RWPE1 (cell line): ENCODE results near the gene HID1.

Experiments
- CTCF ChIA-PET: fragments of 350-600 bp; sonication (Branson Sonifier 250); formaldehyde crosslinking; extraction: SDS; loops from one replicate; lab custom pipeline; 2021; lab: Yijun Ruan, JAX
- POLR2A ChIA-PET: fragments of 400-600 bp; formaldehyde crosslinking; extraction: SDS; loops from one replicate; lab custom pipeline; 2020; ENCODE audit warnings: antibody characterized with exemption; ENCODE audit not compliant: low non-redundant PET; lab: Yijun Ruan, JAX
- DNase-seq: peaks from one replicate; pipeline ENCODE4 v3.0.0; 2012; ENCODE audit warnings: low spot score
- H3K27ac ChIP-seq: fragments of 450-650 bp; 2 replicates; pipeline ENCODE4 v1.5.1; 2017
- TF ChIP-seq, protein P1 (sequence below): fragments of 450-650 bp; conservative IDR thresholded peaks from 2 replicates; pipeline ENCODE4 v1.5.1; 2017; ENCODE audit warnings: low read depth, mild to moderate bottlenecking

HID1 gene

DNA sequence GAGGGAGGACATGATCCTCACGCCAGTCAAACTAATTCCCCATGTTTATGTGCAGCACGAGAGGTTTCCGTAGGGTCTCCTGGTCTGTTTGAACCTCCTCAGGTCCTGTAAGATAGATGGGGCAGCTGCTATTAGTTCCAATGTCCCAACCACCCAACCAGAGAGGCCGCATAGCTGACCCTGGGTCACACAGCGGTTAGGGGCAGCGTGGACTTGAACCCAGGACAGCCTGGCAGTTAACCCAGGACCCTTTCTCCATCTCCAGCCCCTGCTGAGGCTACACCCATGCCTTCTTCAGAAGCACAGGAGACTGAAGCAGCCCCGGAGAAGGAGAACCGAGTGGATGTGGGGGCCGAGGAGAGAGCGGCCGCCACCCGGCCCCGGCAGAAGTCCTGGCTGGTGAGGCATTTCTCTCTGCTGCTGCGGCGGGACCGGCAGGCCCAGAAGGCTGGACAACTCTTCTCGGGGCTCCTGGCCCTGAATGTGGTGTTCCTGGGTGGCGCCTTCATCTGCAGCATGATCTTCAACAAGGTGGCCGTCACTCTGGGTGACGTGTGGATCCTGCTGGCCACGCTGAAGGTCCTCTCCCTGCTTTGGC, 31.3 kb downstream of the HID1 start:
- ChIA-PET CTCF (no interaction called here), POLR2A (no interaction called here)
- TF ChIP-seq, protein P1, sequence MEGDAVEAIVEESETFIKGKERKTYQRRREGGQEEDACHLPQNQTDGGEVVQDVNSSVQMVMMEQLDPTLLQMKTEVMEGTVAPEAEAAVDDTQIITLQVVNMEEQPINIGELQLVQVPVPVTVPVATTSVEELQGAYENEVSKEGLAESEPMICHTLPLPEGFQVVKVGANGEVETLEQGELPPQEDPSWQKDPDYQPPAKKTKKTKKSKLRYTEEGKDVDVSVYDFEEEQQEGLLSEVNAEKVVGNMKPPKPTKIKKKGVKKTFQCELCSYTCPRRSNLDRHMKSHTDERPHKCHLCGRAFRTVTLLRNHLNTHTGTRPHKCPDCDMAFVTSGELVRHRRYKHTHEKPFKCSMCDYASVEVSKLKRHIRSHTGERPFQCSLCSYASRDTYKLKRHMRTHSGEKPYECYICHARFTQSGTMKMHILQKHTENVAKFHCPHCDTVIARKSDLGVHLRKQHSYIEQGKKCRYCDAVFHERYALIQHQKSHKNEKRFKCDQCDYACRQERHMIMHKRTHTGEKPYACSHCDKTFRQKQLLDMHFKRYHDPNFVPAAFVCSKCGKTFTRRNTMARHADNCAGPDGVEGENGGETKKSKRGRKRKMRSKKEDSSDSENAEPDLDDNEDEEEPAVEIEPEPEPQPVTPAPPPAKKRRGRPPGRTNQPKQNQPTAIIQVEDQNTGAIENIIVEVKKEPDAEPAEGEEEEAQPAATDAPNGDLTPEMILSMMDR: no peak
- no peak for DNase-seq
- no peak overlapping the region for H3K27ac ChIP-seq

- DNase-seq: no peak
- no peak overlapping the region for H3K27ac ChIP-seq
- ChIA-PET POLR2A (no interaction called here), CTCF (interaction anchor here (0.6 kb wide), 2 partner anchors 21 to 574 kb away, joined by 5 read pairs; no protein-coding TSS in a partner anchor)
- TF ChIP-seq, protein P1: no peak
These were observed 33.0 kb downstream of the HID1 start for GRCh38 chr17:74939534-74939933.

GRCh38 chr17:74938194-74938950, 34.2 kb downstream of the HID1 start:
- H3K27ac ChIP-seq: no peak overlapping the region
- POLR2A ChIA-PET: no interaction called here
- CTCF ChIA-PET: no interaction called here
- DNase-seq: no peak
- TF ChIP-seq, protein P1: no peak

- DNase-seq: no peak
- ChIA-PET CTCF (no interaction called here), POLR2A (no interaction called here)
- TF ChIP-seq, protein P1: no peak
- H3K27ac ChIP-seq: no peak overlapping the region
These were observed 35.2 kb downstream of the HID1 start for GRCh38 chr17:74937064-74938051.

DNA sequence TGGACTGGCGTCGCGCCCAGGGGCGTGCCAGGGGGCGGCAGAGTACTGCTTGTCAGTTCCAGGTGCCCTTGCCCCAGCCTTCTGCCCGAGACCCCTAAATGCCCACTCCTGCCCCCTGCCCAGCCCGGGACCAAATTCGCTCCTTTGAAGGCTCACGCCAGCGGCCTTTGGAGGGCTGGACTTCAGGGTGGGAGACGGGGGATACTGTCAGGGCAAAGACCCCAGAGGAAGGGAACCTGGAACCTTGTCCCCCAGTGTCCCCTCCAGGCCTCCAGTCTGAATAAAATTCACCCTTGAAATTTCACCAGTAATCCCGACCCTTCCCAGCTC, 36.1 kb downstream of the HID1 start:
- no peak for DNase-seq
- ChIA-PET POLR2A (no interaction called here), CTCF (no interaction called here)
- TF ChIP-seq, protein P1: no peak
- H3K27ac ChIP-seq: no peak overlapping the region
